HepG2 (cell line): ENCODE data around the gene IP6K3. TPM values are rescaled to one million over a fixed set of nuclear protein-coding genes. Genes with fewer than 3 reads are reported as not detected.

Experiments used
- CEBPG ChIP-seq: IDR thresholded peaks from 2 replicates; pipeline ENCODE4 v1.6.1; 2016
- CREB1 ChIP-seq, 2 experiments: fragments of 450-650 bp in 1 of 2; IDR thresholded peaks; 2 replicates each; pipeline ENCODE4 v1.6.1; 2016 to 2017; ENCODE audit warnings: control low read depth in 1 of 2, mild to moderate bottlenecking in 1 of 2, missing compliant biosample characterization in 1 of 2, missing genetic modification characterization in 1 of 2
- FOXM1 ChIP-seq: sonication (generic); formaldehyde crosslinking; IDR thresholded peaks from 2 replicates; pipeline ENCODE4 v1.5.0; 2020; ENCODE audit warnings: missing genetic modification reagents
- MED8 ChIP-seq: sonication (generic); formaldehyde crosslinking; IDR thresholded peaks from 2 replicates; pipeline ENCODE4 v1.8.1; 2023; ENCODE audit warnings: mild to moderate bottlenecking, missing genetic modification reagents; ENCODE audit not compliant: insufficient replicate concordance
- NFKBIZ ChIP-seq: IDR thresholded peaks from 2 replicates; pipeline ENCODE4 v1.6.1; 2018; ENCODE audit warnings: missing genetic modification reagents, missing compliant biosample characterization
- PRMT3 ChIP-seq: sonication (generic); formaldehyde crosslinking; IDR thresholded peaks from 2 replicates; pipeline ENCODE4 v1.8.1; 2022; ENCODE audit warnings: low read depth, mild to moderate bottlenecking, moderate library complexity, missing genetic modification reagents, borderline replicate concordance
- SAP130 ChIP-seq: IDR thresholded peaks from 2 replicates; pipeline ENCODE4 v1.6.1; 2016; ENCODE audit warnings: low read depth
- SOX6 ChIP-seq, 2 experiments: fragments of 450-650 bp in 1 of 2; sonication (generic) in 1 of 2; formaldehyde crosslinking in 1 of 2; IDR thresholded peaks; 2 replicates each; pipeline versions ENCODE4 v1.4.0 to v1.6.1; 2017 to 2020; ENCODE audit warnings: antibody characterized with exemption in 1 of 2, mild to moderate bottlenecking in 1 of 2, missing genetic modification reagents in 1 of 2
- SPEN ChIP-seq: sonication (generic); formaldehyde crosslinking; IDR thresholded peaks from 2 replicates; pipeline ENCODE4 v1.5.1; 2020; ENCODE audit warnings: low read depth, mild to moderate bottlenecking, missing genetic modification reagents
- TEAD3 ChIP-seq: optimal IDR thresholded peaks from 2 replicates; pipeline ENCODE3; 2016; ENCODE audit warnings: borderline replicate concordance
- ZBTB7B ChIP-seq: sonication (generic); formaldehyde crosslinking; IDR thresholded peaks from 2 replicates; pipeline ENCODE4 v1.4.0; 2020; ENCODE audit warnings: missing genetic modification reagents
- ZFP37 ChIP-seq: sonication (generic); formaldehyde crosslinking; IDR thresholded peaks from 2 replicates; pipeline ENCODE4 v1.4.0; 2020; ENCODE audit warnings: missing genetic modification reagents, borderline replicate concordance
- ZNF230 ChIP-seq: sonication (generic); formaldehyde crosslinking; IDR thresholded peaks from 2 replicates; pipeline ENCODE4 v1.4.0; 2020; ENCODE audit warnings: mild to moderate bottlenecking, missing genetic modification reagents
- ZNF235 ChIP-seq: sonication (generic); formaldehyde crosslinking; IDR thresholded peaks from 2 replicates; pipeline ENCODE4 v1.8.1; 2023; ENCODE audit warnings: mild to moderate bottlenecking, missing genetic modification reagents, borderline replicate concordance
- ZNF598 ChIP-seq: sonication (generic); formaldehyde crosslinking; IDR thresholded peaks from 2 replicates; pipeline ENCODE4 v1.5.1; 2020; ENCODE audit warnings: mild to moderate bottlenecking, missing genetic modification reagents, borderline replicate concordance
- polyA plus RNA-seq, 8 experiments: library from polyadenylated mRNA; depleted of rRNA in 3 of 8; stranded (reverse) in 7 of 8; unstranded in 1 of 8; fragments of >200 nt; fragmentation: Illumina TruSeq in 4 of 8; extraction: Trizol in 4 of 8; gene quantifications; 2 replicates each; pipeline versions ENCODE4 v1.2.1 to v1.2.3, GENCODE V29; 2011 to 2016; ENCODE audit warnings: low read depth in 4 of 8, missing spikeins in 1 of 8, mixed read lengths in 1 of 8; ENCODE audit not compliant: insufficient read depth in 1 of 8
- total RNA-seq, 5 experiments: library from RNA; depleted of rRNA; stranded (reverse); fragments of >200 nt; fragmentation: Illumina TruSeq; extraction: Trizol; gene quantifications; 2 replicates each; pipeline ENCODE4 v1.2.3, GENCODE V29; 2016; ENCODE audit warnings: low read depth in 1 of 5
- TF ChIP-seq, protein P1 (sequence below): sonication (generic); formaldehyde crosslinking; IDR thresholded peaks from 2 replicates; pipeline ENCODE4 v1.5.1; 2020; ENCODE audit warnings: missing genetic modification reagents, mild to moderate bottlenecking, borderline replicate concordance
- TF ChIP-seq, protein P2 (sequence below): sonication (generic); formaldehyde crosslinking; IDR thresholded peaks from 2 replicates; pipeline ENCODE4 v1.5.1; 2020; ENCODE audit warnings: mild to moderate bottlenecking, missing genetic modification reagents, moderate library complexity
- TF ChIP-seq, protein P3 (sequence below): IDR thresholded peaks from 2 replicates; pipeline ENCODE4 v1.6.1; 2016; ENCODE audit warnings: missing biosample characterization, missing genetic modification reagents, low read depth
- TF ChIP-seq, protein P4 (sequence below): sonication (generic); formaldehyde crosslinking; IDR thresholded peaks from 2 replicates; pipeline ENCODE4 v1.5.1; 2020; ENCODE audit warnings: mild to moderate bottlenecking, missing genetic modification reagents, borderline replicate concordance

IP6K3 gene
- total and polyA plus RNA-seq, 2 of the 13 experiments (the other 11 are each of a cell fraction or from before 2014, with no cell fraction given), result 0.11 to 0.18 TPM

DNA sequence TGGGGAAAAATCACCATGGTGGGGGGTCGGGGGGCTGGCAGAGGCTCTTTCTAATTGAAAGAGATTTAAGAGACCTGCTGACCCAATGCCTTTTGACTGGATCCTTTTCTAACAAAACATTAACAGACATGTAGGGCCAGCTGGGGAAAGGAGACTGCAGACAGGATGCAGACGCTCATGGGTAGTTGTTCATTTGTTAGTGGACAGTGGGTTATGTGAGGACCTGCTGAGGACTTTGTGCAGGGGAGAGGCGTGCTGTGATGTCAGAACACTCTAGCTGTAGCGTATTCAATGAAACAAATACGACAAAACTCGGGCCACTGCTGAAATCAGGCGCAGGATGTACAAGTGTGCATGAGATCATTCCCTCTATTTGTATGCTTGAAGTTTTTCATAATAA, 1.2 kb downstream of the IP6K3 start (continued):
- TF ChIP-seq, protein P1, sequence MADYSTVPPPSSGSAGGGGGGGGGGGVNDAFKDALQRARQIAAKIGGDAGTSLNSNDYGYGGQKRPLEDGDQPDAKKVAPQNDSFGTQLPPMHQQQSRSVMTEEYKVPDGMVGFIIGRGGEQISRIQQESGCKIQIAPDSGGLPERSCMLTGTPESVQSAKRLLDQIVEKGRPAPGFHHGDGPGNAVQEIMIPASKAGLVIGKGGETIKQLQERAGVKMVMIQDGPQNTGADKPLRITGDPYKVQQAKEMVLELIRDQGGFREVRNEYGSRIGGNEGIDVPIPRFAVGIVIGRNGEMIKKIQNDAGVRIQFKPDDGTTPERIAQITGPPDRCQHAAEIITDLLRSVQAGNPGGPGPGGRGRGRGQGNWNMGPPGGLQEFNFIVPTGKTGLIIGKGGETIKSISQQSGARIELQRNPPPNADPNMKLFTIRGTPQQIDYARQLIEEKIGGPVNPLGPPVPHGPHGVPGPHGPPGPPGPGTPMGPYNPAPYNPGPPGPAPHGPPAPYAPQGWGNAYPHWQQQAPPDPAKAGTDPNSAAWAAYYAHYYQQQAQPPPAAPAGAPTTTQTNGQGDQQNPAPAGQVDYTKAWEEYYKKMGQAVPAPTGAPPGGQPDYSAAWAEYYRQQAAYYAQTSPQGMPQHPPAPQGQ (CRISPR knock-in tag), result no peak
- peak; percentile 19 for TF ChIP-seq TEAD3 (CRISPR knock-in tag)
- TF ChIP-seq, protein P2, sequence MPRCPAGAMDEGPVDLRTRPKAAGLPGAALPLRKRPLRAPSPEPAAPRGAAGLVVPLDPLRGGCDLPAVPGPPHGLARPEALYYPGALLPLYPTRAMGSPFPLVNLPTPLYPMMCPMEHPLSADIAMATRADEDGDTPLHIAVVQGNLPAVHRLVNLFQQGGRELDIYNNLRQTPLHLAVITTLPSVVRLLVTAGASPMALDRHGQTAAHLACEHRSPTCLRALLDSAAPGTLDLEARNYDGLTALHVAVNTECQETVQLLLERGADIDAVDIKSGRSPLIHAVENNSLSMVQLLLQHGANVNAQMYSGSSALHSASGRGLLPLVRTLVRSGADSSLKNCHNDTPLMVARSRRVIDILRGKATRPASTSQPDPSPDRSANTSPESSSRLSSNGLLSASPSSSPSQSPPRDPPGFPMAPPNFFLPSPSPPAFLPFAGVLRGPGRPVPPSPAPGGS, result no peak
- no peak for TF ChIP-seq ZFP37
- no peak for TF ChIP-seq SOX6 (IDR thresholded peaks at IDR 0.05)
- no peak for TF ChIP-seq SOX6 (CRISPR knock-in tag; IDR thresholded peaks at IDR 0.05)
- TF ChIP-seq NFKBIZ (CRISPR knock-in tag), result no peak
- TF ChIP-seq CREB1 (IDR thresholded peaks at IDR 0.05), result 0 out of 2 replicates have a peak, but pooled peaks have one; percentile 3
- TF ChIP-seq CREB1 (CRISPR knock-in tag; IDR thresholded peaks at IDR 0.05), result no peak
- no peak for TF ChIP-seq ZNF235 (CRISPR knock-in tag)
- TF ChIP-seq CEBPG (CRISPR knock-in tag), result no peak
- no peak for TF ChIP-seq ZBTB7B
- TF ChIP-seq, protein P3, sequence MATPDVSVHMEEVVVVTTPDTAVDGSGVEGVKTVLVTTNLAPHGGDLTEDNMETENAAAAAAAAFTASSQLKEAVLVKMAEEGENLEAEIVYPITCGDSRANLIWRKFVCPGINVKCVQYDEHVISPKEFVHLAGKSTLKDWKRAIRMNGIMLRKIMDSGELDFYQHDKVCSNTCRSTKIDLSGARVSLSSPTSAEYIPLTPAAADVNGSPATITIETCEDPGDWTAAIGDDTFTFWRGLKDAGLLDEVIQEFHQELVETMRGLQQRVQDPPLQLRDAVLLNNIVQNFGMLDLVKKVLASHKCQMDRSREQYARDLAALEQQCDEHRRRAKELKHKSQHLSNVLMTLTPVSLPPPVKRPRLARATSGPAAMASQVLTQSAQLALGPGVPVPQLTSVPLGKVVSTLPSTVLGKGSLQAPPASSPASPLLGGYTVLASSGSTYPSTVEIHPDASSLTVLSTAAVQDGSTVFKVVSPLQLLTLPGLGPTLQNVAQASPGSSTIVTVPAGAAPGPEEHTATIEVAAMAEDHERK (CRISPR knock-in tag), result no peak
- no peak for TF ChIP-seq ZNF598 (CRISPR knock-in tag)
- TF ChIP-seq, protein P4, sequence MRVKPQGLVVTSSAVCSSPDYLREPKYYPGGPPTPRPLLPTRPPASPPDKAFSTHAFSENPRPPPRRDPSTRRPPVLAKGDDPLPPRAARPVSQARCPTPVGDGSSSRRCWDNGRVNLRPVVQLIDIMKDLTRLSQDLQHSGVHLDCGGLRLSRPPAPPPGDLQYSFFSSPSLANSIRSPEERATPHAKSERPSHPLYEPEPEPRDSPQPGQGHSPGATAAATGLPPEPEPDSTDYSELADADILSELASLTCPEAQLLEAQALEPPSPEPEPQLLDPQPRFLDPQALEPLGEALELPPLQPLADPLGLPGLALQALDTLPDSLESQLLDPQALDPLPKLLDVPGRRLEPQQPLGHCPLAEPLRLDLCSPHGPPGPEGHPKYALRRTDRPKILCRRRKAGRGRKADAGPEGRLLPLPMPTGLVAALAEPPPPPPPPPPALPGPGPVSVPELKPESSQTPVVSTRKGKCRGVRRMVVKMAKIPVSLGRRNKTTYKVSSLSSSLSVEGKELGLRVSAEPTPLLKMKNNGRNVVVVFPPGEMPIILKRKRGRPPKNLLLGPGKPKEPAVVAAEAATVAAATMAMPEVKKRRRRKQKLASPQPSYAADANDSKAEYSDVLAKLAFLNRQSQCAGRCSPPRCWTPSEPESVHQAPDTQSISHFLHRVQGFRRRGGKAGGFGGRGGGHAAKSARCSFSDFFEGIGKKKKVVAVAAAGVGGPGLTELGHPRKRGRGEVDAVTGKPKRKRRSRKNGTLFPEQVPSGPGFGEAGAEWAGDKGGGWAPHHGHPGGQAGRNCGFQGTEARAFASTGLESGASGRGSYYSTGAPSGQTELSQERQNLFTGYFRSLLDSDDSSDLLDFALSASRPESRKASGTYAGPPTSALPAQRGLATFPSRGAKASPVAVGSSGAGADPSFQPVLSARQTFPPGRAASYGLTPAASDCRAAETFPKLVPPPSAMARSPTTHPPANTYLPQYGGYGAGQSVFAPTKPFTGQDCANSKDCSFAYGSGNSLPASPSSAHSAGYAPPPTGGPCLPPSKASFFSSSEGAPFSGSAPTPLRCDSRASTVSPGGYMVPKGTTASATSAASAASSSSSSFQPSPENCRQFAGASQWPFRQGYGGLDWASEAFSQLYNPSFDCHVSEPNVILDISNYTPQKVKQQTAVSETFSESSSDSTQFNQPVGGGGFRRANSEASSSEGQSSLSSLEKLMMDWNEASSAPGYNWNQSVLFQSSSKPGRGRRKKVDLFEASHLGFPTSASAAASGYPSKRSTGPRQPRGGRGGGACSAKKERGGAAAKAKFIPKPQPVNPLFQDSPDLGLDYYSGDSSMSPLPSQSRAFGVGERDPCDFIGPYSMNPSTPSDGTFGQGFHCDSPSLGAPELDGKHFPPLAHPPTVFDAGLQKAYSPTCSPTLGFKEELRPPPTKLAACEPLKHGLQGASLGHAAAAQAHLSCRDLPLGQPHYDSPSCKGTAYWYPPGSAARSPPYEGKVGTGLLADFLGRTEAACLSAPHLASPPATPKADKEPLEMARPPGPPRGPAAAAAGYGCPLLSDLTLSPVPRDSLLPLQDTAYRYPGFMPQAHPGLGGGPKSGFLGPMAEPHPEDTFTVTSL, result no peak
- no peak for TF ChIP-seq ZNF230 (CRISPR knock-in tag)
- no peak for TF ChIP-seq FOXM1 (CRISPR knock-in tag)
- TF ChIP-seq MED8, result no peak
- no peak for TF ChIP-seq PRMT3 (CRISPR knock-in tag)
- TF ChIP-seq SPEN (CRISPR knock-in tag), result no peak
- TF ChIP-seq SAP130 (CRISPR knock-in tag), result peak; percentile 41; the same call in 1 of the 2 replicates
